GM21526 (cell line): Measurements from ENCODE around the gene BRAT1.
A peak's percentile ranks its signal among the peaks of the same experiment; 100 is the strongest.
"Not testable (repeated sequence)": the region's sequence is repeated elsewhere in the genome, so short reads cannot be mapped to it uniquely, and the experiment has no call there.

Source experiments
- ATAC-seq: cut with Tn5 transposase; IDR thresholded peaks from one replicate; pipeline ENCODE4 v1.9.1; 2021; ENCODE audit warnings: moderate library complexity; ENCODE audit not compliant: unreplicated experiment, low FRiP score

Gene BRAT1

GRCh38 chr7:2564970-2565540 is 9.7 kb upstream of the BRAT1 start:
- ATAC-seq = no peak

- not testable (repeated sequence) for ATAC-seq
These were observed 8.6 kb upstream of the BRAT1 start for GRCh38 chr7:2563955-2564354.

- ATAC-seq = peak; percentile 6
These were observed 4.1 kb upstream of the BRAT1 start for GRCh38 chr7:2559283-2559950.

- ATAC-seq = peak; percentile 47
These were observed 3.4 kb upstream of the BRAT1 start, which contains the start of gene IQCE for GRCh38 chr7:2558629-2559282. TSS of gene IQCE (plus strand) at chr7:2558979. CDS start at chr7:2559182, 203 bp downstream.

GRCh38 chr7:2554661-2555111 is 638 bp downstream of the BRAT1 start:
- no peak for ATAC-seq

- no peak for ATAC-seq
These were observed 1.3 kb downstream of the BRAT1 start for GRCh38 chr7:2553831-2554581.

GRCh38 chr7:2553108-2553507 is 2.2 kb downstream of the BRAT1 start:
- no peak for ATAC-seq

GRCh38 chr7:2551418-2551817 is 3.9 kb downstream of the BRAT1 start:
- ATAC-seq = no peak

- ATAC-seq = no peak
These were observed 8.3 kb downstream of the BRAT1 start for GRCh38 chr7:2546776-2547586.

GRCh38 chr7:2545746-2546425 is 9.4 kb downstream of the BRAT1 start:
- no peak for ATAC-seq

GRCh38 chr7:2544541-2545188 is 10.7 kb downstream of the BRAT1 start:
- ATAC-seq = no peak

- ATAC-seq = no peak
These were observed 12.1 kb downstream of the BRAT1 start for GRCh38 chr7:2542916-2543871.

GRCh38 chr7:2542011-2542915 is 13.1 kb downstream of the BRAT1 start:
- ATAC-seq = no peak

- no peak for ATAC-seq
These were observed 13.9 kb downstream of the BRAT1 start for GRCh38 chr7:2541291-2542010.

GRCh38 chr7:2540641-2541051 is 14.7 kb downstream of the BRAT1 start:
- ATAC-seq = no peak

GRCh38 chr7:2540133-2540532 is 15.2 kb downstream of the BRAT1 start:
- ATAC-seq = no peak
